ENCODE measurements around the gene SIRT5.

Gene SIRT5

DNA sequence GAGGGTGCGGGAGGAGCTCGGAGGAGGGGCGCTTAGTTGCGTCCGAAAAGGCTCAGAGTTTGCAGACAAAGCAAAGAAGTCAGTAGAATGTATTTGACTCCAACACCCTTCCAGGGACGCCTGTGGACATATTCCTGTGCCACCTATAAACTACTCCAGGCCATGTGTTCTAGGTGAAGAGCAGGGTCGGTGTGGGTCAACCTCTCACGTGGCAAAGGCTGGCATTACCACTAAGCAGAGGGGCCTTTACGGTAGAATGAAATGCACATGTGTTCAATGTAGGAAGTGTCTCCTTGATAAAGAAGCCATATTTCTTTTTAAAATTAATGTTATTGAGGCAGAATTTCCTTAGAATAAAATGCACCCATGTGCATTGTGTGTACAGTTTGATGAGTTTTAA, 15.4 kb downstream of the SIRT5 start:
- no peak for DNase-seq

DNA sequence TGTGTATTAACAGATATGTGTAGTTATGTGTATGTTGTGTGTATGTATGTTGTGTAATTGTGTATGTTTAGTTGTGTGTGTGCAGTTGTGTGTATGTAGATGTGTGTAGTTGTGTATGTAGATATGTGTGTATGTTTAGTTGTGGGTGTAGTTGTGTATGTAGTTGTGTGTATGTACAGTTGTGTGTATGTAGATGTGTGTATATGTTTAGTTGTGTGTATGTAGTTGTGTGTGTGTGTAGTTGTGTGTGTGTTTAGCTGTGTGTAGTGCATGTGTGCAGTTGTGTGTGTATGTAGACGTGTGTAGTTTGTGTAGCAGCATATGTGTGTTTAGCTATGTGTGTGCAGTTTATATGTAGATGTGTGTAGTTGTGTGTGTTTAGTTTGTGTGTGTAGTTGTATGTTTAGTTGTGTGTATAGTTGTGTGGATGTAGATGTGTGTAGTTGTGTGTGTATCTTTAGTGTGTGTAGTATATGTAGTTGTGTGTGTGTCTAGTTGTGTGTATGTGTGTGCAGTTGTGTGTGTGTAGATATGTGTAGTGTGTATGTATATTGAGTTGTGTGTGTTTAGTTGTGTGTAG, 16.3 kb downstream of the SIRT5 start:
- DNase-seq = no peak

DNA sequence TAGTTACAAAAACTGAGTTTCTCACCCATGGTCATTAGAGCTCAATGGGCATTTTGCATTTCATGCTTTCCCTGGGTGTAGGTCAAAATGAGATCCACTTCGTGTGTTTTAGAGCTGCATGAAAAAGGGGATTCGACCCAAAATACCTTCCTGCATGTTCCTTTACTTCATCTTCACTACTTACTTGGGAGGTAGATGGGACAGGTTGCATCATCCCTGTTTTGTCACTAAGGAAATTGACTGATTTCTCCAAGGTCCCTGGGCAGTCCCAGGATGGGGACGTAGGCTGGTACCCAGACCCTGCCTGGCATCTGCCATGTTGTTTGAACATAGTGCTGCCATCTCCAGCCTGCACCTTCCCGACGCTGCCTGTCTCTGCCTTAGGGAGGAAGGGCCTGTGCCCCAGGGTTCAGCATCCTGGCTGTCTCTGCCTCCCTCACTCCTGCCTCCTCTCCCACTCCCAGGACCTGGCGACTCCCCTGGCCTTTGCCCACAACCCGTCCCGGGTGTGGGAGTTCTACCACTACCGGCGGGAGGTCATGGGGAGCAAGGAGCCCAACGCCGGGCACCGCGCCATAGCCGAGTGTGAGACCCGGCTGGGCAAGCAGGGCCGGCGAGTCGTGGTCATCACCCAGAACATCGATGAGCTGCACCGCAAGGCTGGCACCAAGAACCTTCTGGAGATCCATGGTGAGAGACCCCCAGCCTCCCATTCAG, 17.0 kb downstream of the SIRT5 start:
- DNase-seq = no peak

DNA sequence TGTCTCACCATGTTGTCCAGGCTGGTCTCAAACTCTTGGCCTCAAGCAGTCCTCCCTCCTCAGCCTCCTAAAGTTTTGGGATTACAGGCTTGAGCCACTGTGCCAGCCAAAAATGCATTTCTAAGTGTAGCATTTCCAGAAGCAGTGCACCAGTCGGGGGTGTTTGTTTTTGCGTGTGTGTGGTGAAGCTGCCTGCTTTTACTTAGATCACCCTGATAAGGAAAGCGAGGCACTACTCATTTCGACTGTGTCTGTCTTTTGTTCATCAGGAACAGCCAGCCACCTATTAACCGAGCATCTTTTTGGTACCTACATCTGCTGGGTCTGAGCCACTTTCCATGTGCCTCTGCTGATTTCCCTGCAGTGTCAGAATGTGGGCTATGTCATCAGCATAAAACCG, 18.7 kb downstream of the SIRT5 start:
- no peak for DNase-seq

DNA sequence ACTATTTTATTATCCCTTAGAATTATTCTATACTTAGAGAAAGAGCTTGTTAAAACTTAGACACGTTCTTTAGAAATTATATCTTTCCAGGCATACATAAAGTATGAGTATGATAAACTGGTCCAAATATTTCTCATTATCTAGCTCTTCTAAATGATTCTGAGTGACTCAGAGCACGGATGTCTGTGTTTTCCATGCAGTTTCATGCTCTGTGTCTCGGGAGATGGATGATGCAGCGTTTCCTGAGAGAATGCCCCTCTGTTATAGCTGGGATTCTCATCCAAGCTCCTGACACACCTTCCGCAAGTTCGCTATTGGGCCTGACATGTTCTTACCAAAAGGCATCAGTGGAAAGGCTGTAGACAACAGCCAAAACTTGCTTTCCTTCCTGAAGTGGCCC, 19.3 kb downstream of the SIRT5 start:
- DNase-seq = no peak

DNA sequence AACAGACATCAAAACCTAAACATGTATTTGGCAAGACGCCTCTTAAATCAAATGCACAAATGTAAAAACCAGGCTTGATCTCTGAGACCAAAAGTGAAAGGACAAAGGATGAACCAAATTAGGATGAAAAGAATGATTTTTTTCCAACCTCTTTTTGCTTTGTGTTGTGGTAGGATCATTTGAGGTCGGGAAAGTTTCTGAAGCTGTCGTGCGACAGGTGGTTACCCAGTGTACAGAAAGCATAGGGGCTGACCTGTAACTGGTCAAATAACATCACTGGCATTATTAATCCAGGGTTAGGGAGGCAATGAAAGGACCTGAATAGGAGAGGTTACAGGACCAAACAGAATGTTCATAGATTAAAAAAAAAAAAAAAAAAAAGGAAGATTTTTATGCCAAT, 22.7 kb downstream of the SIRT5 start:
- no peak for DNase-seq

DNA sequence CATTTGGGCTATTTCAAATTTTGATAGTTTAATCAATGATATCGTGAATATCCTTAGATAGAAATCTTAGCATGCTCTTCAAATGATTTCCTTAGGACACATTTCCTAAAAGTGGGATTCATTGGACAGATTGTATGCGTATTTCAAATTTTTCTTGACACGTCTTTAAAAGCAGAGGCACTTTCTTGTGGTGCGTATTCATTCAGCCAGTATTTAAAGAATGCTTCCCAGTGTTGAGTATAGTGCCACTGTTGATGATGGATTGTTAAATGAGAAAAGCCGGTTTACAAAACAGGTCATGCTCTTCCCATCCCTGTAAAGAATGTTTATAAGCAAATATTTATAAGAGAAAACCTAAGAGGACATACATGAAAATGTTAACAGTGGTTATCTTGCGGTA, 25.6 kb downstream of the SIRT5 start:
- DNase-seq = no peak

DNA sequence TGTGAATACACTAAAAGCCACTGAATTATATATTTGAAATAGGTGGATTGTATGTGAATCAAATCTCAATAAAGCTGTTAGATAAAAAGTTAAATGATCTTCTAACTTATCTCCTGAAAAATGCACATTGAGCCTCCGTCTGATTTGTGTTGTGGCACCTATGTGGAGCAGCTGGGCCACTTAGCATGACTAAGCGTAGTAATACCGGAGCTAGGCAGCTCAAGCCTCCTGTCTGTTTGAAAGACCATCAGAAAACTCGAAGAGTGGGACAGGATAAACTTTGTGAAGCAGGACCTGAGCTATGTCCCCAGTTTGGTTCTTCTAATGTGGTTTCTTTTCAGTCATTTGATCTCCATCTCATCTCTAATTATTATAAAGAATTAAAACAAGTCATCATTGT, 29.7 kb downstream of the SIRT5 start:
- DNase-seq = no peak

DNA sequence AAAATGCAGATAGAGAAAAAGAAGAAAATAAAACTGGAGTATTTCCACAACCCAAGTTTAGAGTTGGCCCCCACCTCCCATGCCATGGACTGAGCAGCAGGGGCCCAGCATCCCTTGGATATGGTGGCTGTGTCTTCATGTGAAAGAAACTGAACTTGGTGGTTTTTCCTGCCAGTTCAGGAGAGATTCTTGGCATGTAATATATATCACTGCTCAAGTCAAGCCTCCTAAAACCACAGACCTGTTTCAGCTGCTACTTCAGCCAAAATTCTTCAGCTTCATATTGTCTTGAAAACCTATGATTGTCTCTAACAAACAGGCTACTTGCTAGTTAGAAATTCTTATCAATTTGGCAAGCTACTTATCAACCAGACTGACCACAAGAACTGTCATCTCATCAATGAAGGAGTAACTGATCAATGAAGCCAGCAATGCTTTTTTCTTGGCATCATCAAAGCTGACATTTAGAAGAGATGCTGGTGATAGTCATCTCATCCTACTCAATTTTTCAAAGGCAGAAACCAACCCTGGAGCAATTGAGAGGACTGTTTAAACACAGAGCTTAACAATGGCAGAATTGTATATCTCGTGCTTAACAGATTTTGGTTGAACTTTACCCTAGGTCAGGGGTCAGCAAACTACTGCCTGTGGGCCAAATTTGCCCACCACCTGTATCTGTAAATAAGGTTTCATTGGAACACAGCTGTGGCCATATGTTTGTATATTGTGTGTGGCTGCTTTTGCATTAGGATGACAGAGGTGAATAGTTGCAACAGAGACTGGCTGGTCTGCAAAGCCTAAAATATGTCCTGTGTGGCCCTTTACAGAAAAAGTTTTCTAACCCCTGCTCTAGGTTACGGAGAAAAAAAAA, 30.4 kb downstream of the SIRT5 start:
- no peak for DNase-seq

DNA sequence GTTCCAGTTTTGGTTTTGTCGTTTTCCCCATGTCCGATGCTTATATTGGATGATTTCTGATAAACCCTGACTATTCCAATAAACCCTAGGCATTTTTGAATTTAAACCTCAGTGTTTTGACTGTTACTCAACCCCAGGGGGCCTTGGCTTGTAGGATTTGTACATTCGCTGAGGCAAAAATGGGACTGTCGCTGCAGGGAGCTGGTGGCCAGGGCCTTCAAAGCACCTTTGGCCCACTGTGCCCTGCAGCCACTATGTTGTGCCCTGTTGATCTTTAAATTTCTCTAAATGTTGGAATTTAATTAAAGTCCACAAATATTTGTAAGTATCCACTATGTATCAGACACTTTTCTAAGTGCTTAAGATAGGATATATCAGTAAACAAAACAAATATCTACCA, 31.2 kb downstream of the SIRT5 start:
- DNase-seq = no peak

DNA sequence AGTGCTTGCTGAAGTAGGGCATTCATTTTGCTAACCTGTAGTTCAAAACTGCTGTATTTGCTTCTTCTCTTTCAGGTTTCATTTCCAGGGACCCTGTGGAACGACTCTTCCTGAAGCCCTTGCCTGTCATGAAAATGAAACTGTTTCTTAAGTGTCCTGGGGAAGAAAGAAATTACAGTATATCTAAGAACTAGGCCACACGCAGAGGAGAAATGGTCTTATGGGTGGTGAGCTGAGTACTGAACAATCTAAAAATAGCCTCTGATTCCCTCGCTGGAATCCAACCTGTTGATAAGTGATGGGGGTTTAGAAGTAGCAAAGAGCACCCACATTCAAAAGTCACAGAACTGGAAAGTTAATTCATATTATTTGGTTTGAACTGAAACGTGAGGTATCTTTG, 37.3 kb downstream of the SIRT5 start:
- no peak for DNase-seq

DNA sequence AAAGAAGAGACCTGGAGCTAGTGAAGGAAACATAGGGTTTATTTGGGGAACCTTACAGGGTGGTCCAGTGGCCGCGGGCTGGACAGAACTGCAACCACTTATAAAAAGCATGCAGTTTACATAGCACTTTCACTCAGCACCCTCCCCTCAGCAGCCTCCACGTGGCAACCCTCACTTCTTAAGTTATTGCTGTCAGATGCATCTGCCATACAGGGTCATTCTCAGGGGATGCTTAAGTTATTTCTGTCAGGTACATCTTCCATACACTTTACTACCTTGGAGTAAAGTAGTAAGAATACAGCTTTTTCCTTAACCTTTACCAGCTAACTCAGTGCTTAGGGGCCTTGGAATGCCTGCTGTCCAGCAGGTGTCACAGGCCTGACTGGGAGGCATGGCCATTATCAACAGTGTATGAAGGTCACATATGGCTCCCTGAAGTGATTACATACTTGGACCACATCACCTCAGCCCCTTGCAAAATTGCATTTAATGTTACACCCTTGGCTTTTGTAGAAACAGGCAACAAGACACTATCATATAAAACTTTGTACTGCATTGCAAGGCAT, 38.7 kb downstream of the SIRT5 start:
- no peak for DNase-seq

DNA sequence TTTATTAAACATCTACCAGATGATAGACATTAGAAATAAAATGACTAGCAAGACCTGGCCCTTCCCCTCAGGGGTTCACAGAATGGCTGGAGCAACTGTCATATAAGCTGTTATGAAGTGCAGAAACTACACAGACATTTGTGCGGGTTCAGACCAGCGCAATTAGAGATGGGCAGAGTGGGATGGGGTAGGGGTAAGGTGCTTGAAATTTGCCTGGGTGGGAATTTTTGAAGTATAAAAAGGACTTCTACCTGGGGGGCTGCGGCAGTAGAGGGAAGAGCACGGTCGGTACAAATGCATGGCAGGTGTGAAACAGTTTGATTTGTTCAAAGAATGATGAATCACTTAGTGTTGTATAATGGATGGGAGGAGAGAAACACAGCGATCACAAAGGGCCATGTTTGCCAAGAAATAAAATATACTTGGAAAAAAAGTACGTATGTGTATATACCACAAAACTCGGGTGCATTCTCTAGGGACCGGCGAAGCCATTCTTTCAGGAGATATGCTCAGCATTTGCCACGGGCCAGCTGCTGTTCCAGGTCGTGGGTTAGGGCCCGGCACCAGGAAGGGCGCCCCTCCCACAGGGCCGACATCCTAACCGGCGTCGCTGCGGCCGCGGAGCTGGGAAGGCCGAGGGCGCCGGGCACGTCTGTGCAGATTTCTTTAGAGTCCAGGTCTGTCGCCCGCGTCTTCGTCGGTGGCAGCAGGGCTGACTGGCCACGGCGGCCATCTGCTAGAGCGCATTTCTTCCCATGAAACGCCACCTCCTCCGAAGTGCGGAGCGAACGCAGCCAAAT, 39.9 kb downstream of the SIRT5 start:
- DNase-seq = peak in 1 of 14 donors; percentile 66

DNA sequence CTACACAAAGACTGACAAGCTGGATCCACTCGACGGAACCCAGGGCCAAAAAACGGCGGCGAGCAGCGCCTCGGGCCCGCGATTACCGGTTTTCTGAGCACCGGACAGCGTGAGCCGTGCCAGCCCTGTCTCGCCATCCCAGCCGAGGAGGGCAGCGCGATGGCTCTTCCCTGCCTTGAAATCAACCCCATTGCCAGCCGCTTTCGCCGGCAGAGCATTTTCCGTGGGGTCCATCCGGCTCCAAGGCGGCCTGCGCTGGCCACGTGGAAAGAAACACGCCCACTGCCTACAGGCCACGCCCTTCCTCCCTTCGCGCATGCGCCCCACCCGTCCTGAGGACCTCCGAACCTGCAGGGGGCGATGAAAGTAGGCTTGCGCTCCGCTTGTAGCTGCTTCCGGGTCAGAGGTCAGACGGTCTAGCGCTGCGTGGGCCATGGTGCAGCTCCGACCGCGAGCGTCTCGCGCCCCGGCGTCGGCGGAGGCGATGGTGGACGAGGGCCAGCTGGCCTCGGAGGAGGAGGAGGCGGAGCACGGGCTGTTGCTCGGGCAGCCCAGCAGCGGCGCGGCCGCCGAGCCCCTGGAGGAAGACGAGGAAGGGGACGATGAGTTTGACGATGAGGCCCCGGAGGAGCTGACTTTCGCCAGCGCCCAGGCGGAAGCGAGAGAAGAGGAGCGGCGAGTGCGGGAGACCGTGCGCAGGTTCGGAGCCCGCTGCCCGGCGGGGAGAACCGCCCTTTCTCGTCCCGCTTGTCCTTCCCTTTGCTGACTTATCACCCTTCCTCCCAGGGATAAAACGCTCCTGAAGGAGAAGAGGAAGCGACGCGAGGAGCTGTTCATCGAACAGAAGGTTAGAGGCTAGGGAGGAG, 40.8 kb downstream of the SIRT5 start, which contains the start of gene NOL7:
Gene NOL7, plus strand, starts transcription at position 410 of the 866 bp plus-strand sequence. Its CDS starts 24 bp downstream, at position 434.
- DNase-seq = peak; percentile 69 to 99 (median 96)

DNA sequence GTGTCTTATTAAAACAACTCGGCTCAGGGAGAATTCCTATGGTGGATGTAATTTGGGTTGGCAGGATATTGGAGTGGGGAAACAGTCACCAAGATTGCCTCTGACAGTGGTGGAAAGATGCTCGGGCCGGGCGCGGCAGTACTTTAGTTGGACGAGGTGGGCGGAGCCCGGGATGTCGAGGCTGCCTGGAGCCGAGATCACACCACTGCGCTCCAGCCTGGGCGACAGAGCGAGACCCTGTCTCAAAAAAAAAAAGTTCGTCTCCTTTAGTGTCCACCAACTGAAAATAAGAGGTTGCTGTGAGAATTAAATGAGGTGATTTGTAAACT, 41.4 kb downstream of the SIRT5 start:
- DNase-seq = peak in 4 of 14 donors; percentile 35 to 47 (median 42)

DNA sequence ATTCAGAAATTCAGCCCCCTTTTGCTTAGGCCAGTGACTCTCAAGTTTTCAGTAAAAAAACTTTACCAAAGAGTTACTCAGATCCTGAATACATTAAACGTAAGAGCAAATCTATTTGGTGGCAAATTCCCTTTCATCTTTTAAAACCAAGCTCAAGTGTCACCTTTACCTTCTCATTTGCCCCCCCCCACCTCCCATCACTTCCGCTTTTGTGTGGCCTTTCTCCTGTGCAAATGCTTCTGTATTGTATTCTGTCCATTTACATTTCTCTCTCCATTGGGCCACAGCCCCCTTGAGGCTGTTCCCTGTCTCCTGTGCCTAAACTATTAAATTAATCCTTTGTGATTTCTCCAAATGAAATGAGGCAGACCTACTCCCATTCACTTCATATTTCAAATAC, 42.7 kb downstream of the SIRT5 start:
- no peak for DNase-seq

DNA sequence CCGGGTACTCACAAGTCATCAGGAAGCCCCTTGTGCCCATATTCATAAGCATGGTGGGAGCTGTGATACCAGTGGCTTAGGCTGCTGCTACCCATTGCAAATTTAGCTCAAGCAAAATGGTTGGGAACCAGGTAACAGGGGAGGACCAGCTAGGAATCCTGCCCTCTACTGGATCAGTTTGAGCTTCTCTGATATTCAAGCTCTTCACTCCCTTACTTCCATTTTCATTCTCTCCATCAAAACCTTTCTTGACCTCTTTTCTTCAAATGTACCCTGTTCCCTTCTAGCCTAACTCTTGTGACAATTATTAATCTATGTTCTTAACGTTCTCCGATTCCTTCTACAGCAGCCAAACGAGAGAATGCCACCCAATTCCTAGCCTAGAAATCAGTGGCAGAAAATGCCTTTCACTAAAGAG, 50.5 kb downstream of the SIRT5 start:
- peak in 1 of 14 donors; percentile 2 for DNase-seq

DNA sequence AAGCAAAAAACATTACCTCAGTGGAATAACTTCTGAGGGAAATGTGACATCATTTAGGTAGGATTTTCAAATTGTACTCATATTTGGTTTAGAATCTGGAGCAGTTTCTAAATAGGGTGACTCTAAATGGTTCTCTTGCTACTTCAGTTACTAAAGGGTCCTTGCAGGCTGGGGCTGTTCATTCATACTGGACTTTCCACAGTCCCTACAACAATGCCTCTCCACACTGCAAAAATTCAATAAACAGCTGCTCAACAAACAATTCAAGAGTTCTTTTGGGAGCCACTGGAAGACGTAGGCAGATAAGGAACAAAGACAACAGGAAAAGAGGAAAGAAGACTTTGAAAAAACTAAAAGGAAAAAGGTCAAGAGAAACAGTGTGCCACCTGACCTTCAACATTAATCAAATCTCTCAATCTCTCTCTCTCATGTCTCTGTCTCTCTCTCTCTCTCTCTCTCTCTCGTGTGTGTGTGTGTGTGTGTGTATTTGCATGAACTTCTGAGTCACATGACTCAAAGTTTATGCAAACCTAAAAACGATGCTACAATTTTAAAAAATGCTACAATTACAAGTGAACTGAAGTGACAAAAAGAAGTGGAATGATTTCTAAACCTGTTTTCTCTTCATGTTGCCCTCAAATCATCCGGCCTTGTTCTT, 55.2 kb downstream of the SIRT5 start:
- no peak for DNase-seq

DNA sequence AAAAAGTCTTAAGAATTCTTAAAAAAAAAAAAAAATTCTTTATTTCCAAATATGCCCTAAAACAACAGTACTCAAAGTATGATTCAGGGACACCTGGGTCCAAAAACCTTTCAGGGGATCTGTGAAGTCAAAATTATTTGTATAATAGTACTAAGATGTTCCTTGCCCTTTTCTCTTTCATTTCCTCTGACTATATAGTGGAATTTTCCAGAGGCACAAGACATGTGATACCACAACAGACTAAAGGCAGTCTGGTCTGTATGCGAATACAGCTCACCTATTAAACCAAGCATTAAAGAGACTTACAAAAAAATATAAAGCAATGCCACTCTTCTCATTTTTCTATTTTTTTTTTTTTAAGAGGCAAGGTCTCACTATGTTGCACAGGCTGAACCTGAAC, 56.1 kb downstream of the SIRT5 start:
- no peak for DNase-seq

DNA sequence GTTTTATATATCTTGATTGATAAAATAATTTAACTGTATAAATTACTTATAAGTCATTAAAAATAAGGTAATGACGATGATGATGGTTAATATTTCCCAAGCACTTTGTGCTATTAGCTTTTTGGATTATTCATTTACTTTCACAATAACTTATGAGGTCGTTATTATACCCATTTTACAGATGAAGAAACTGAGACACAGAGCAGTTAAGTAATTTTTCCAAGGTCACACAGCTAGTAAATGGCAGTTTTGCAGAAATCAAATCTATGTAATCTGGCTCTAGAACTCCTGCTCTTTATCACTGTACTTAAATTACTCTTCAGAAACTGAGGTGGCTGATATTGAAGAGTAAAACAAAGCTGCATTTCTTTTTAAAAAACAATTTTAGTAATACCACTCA, 58.9 kb downstream of the SIRT5 start:
- DNase-seq = no peak
